Keratinocyte (primary cell): ENCODE data around the gene TBX18. TPM values are rescaled to one million over a fixed set of nuclear protein-coding genes. Genes with fewer than 3 reads are reported as not detected.

Experiments
- DNase-seq: peaks from one replicate; pipeline ENCODE4 v3.0.0-alpha.2; 2011; ENCODE audit warnings: low read depth, missing footprints, low spot score
- FAIRE-seq: peaks from 2 replicates; lab custom pipeline; 2011; peaks lifted over from hg19 to GRCh38; lab: Jason Lieb, UNC
- H2AFZ ChIP-seq: 2 replicates; pipeline ENCODE4 v1.6.0; 2012; ENCODE audit warnings: low read length, control low read depth, inconsistent platforms; ENCODE audit not compliant: control insufficient read depth
- H3K27ac ChIP-seq: 2 replicates; pipeline ENCODE4 v1.5.1; 2011; ENCODE audit warnings: low read length; ENCODE audit not compliant: control insufficient read depth, insufficient read depth
- H3K27me3 ChIP-seq: 3 replicates; pipeline ENCODE4 v1.6.0; 2011; ENCODE audit warnings: low read length; ENCODE audit not compliant: control insufficient read depth, insufficient read depth; ENCODE audit errors: extremely low read depth
- H3K36me3 ChIP-seq, 2 experiments: 2 replicates in 1 of 2; 3 replicates in 1 of 2; pipeline ENCODE4 v1.5.1; 2011; ENCODE audit warnings: low read length in 2 of 2, mild to moderate bottlenecking in 1 of 2; ENCODE audit not compliant: control insufficient read depth in 2 of 2, insufficient read depth in 2 of 2; ENCODE audit errors: extremely low read depth in 1 of 2
- H3K4me1 ChIP-seq: 3 replicates; pipeline ENCODE4 v1.5.1; 2011; ENCODE audit warnings: low read length; ENCODE audit not compliant: control insufficient read depth, insufficient read depth; ENCODE audit errors: extremely low read depth
- H3K4me2 ChIP-seq: 3 replicates; pipeline ENCODE4 v1.6.0; 2011; ENCODE audit warnings: low read depth, low read length; ENCODE audit not compliant: control insufficient read depth, insufficient read depth; ENCODE audit errors: extremely low read depth
- H3K4me3 ChIP-seq, 3 experiments: fragments of 200-600 bp in 1 of 3; sonication (generic) in 1 of 3; 2 replicates in 2 of 3; 3 replicates in 1 of 3; pipeline ENCODE4 v1.5.1; 2011 to 2016; ENCODE audit warnings: low read length in 3 of 3, mild to moderate bottlenecking in 3 of 3, control low read depth in 2 of 3, inconsistent platforms in 1 of 3, low read depth in 1 of 3, mixed read lengths in 1 of 3, mixed run types in 1 of 3, moderate library complexity in 1 of 3; ENCODE audit not compliant: control insufficient read depth in 2 of 3, insufficient read depth in 2 of 3; ENCODE audit errors: extremely low read depth in 1 of 3
- H3K79me2 ChIP-seq: 2 replicates; pipeline ENCODE4 v1.6.0; 2012; ENCODE audit warnings: low read length; ENCODE audit not compliant: control insufficient read depth, insufficient read depth
- H3K9ac ChIP-seq: 3 replicates; pipeline ENCODE4 v1.6.0; 2011; ENCODE audit warnings: low read length; ENCODE audit not compliant: control insufficient read depth, insufficient read depth; ENCODE audit errors: extremely low read depth
- H3K9me1 ChIP-seq: 3 replicates; pipeline ENCODE4 v1.6.0; 2011; ENCODE audit warnings: low read length; ENCODE audit not compliant: control insufficient read depth, insufficient read depth; ENCODE audit errors: extremely low read depth
- H3K9me3 ChIP-seq: 2 replicates; pipeline ENCODE4 v1.5.1; 2012; ENCODE audit warnings: low read depth, low read length; ENCODE audit not compliant: control insufficient read depth
- H4K20me1 ChIP-seq: 3 replicates; pipeline ENCODE4 v1.6.0; 2011; ENCODE audit warnings: low read length; ENCODE audit not compliant: control insufficient read depth, insufficient read depth; ENCODE audit errors: extremely low read depth
- CTCF ChIP-seq, 3 experiments: IDR thresholded peaks in 1 of 3; conservative IDR thresholded peaks in 1 of 3; optimal IDR thresholded peaks in 1 of 3; 2 replicates in 2 of 3; 3 replicates in 1 of 3; pipeline versions ENCODE3 to v1.5.1; 2011; ENCODE audit warnings: low read length in 3 of 3, mild to moderate bottlenecking in 3 of 3, moderate library complexity in 2 of 3, control low read depth in 1 of 3, inconsistent platforms in 1 of 3; ENCODE audit not compliant: insufficient read depth in 2 of 3; ENCODE audit errors: extremely low read depth in 1 of 3
- EZH2 ChIP-seq: IDR thresholded peaks from one replicate; pipeline ENCODE4 v1.6.1; 2012; ENCODE audit warnings: inconsistent platforms, mild to moderate bottlenecking, low read length, moderate library complexity
- dilution Hi-C: fragments of 300-500 bp; cut with MboI; formaldehyde crosslinking; loops from one replicate; pipeline ENCODE4 v1.7.0; 2020; ENCODE audit warnings: low sequenced_read_pairs; ENCODE audit not compliant: extremely low pct_ligation_motif_present
- polyA plus RNA-seq, 5 experiments: library from polyadenylated mRNA; depleted of rRNA in 3 of 5; stranded (reverse) in 3 of 5; stranded (forward) in 1 of 5; unstranded in 1 of 5; fragments of >200 nt; gene quantifications; 1 replicate in 1 of 5; 2 replicates in 3 of 5; 3 replicates in 1 of 5; pipeline versions ENCODE4 v1.2.1 to v1.2.3, GENCODE V29; 2011 to 2012; ENCODE audit warnings: missing spikeins in 2 of 5, low read depth in 1 of 5, low replicate concordance in 1 of 5

The TBX18 gene
- polyA plus RNA-seq, 1 donor (not counting 4 experiments of a cell fraction or from before 2014, with no cell fraction given) = 0.03 TPM

- dilution Hi-C loops = no loop called here
- Histone ChIP-seq H2AFZ (no peak overlapping the region), H3K79me2 (no peaks in the 10 kb centered on the region), H3K9me3 (no peaks in the 10 kb centered on the region), H4K20me1 (no peaks in the 10 kb centered on the region), H3K9me1 (no peaks in the 10 kb centered on the region), H3K4me1 (no peaks in the 10 kb centered on the region), H3K4me2 (no peak overlapping the region), H3K9ac (no peak overlapping the region), H3K27ac (no peak overlapping the region), H3K27me3 (no peaks in the 10 kb centered on the region), H3K36me3 (no peaks in the 10 kb centered on the region), H3K4me3 (no peak overlapping the region)
- DNase-seq = no peak
- FAIRE-seq = no peak
- TF ChIP-seq CTCF (optimal IDR thresholded peaks at IDR 0.05 in 1 of 3, IDR thresholded peaks at IDR 0.05 in 1 of 3, conservative IDR thresholded peaks at IDR 0.05 in 1 of 3; ENCODE audit: extremely low read depth in 1 of 3, insufficient read depth in 2 of 3, low read length in 3 of 3) (no peak), EZH2 (no peak)
These were observed 57.2 kb downstream of the TBX18 start for GRCh38 chr6:84707171-84707570.

GRCh38 chr6:84696166-84696565 lies 68.2 kb downstream of the TBX18 start:
- H3K4me1 ChIP-seq = no peaks in the 10 kb centered on the region
- H3K4me3 ChIP-seq = no peak overlapping the region
- H3K4me2 ChIP-seq = no peak overlapping the region
- no peak for FAIRE-seq
- H2AFZ ChIP-seq = no peak overlapping the region
- no peaks in the 10 kb centered on the region for H3K9me1 ChIP-seq
- no peaks in the 10 kb centered on the region for H3K9me3 ChIP-seq
- H4K20me1 ChIP-seq = no peaks in the 10 kb centered on the region
- TF ChIP-seq EZH2 (no peak), CTCF (optimal IDR thresholded peaks at IDR 0.05 in 1 of 3, IDR thresholded peaks at IDR 0.05 in 1 of 3, conservative IDR thresholded peaks at IDR 0.05 in 1 of 3; ENCODE audit: extremely low read depth in 1 of 3, insufficient read depth in 2 of 3, low read length in 3 of 3) (no peak)
- dilution Hi-C loops = no loop called here
- H3K27ac ChIP-seq = no peak overlapping the region
- DNase-seq = no peak
- no peaks in the 10 kb centered on the region for H3K27me3 ChIP-seq
- H3K9ac ChIP-seq = no peak overlapping the region
- H3K79me2 ChIP-seq = no peaks in the 10 kb centered on the region
- H3K36me3 ChIP-seq = no peaks in the 10 kb centered on the region
